HCT116 (cell line): ENCODE measurements around the gene ASB10. TPM values are rescaled to one million over a fixed set of nuclear protein-coding genes. Genes with fewer than 3 reads are reported as not detected.

Experiments used
- ATAC-seq: fragments of 200-7000 bp; cut with Tn5 transposase; 2 replicates; pipeline ENCODE4 v1.9.1; 2020; ENCODE audit warnings: mild to moderate bottlenecking, moderate library complexity
- BruUV-seq: library from RNA; stranded (reverse); fragments of 400-500 nt; replicated peaks from 2 replicates; lab custom pipeline; 2021; lab: Mats Ljungman, UMichigan
- CTCF ChIA-PET: fragments of 300-600 bp; sonication (Branson Sonifier 250); formaldehyde crosslinking; loops from one replicate; lab custom pipeline; 2021; ENCODE audit warnings: antibody characterized with exemption; lab: Charles Lee
- POLR2A ChIA-PET: fragments of 300-600, 350-600 bp; sonication (Branson Sonifier 250); formaldehyde crosslinking; loops from one replicate; lab custom pipeline; 2021; ENCODE audit warnings: antibody characterized with exemption; lab: Charles Lee
- RAD21 ChIA-PET, 2 experiments: fragments of 300-600 bp; sonication (Branson Sonifier 250); formaldehyde crosslinking; loops; one replicate each; lab custom pipeline; 2023; ENCODE audit warnings: low total read pairs in 2 of 2; ENCODE audit not compliant: uncharacterized antibody in 2 of 2, unreplicated experiment in 2 of 2, low non-redundant PET in 1 of 2; lab: Charles Lee
- DNase-seq: peaks from one replicate; pipeline ENCODE4 v3.0.0-alpha.2; 2010; ENCODE audit warnings: low read depth, low spot score
- H2AFZ ChIP-seq: fragments of 200-600 bp; shearing (Covaris generic), sonication (generic); 2 replicates; pipeline ENCODE4 v1.6.1; 2017; ENCODE audit warnings: low read depth, mixed run types, mixed read lengths, antibody characterized with exemption, low read length; ENCODE audit not compliant: poor library complexity, severe bottlenecking
- H3K27ac ChIP-seq: 2 replicates; pipeline ENCODE4 v1.5.1; 2012; ENCODE audit warnings: low read depth, low read length
- H3K27me3 ChIP-seq: fragments of 200-600 bp; sonication (generic); 2 replicates; pipeline ENCODE4 v1.6.1; 2016; ENCODE audit warnings: mixed run types, low read length, mixed read lengths; ENCODE audit not compliant: insufficient read depth
- H3K36me3 ChIP-seq, 2 experiments: fragments of 200-500 bp in 1 of 2; fragments of 200-600 bp in 1 of 2; sonication (Bioruptor generic) in 1 of 2; sonication (generic) in 1 of 2; 2 replicates each; pipeline versions ENCODE4 v1.5.1 to v1.6.1; 2014 to 2016; ENCODE audit warnings: low read length in 2 of 2, inconsistent platforms in 1 of 2, mixed read lengths in 1 of 2, mixed run types in 1 of 2; ENCODE audit not compliant: insufficient read depth in 2 of 2, control insufficient read depth in 1 of 2
- H3K4me1 ChIP-seq, 2 experiments: fragments of 200-600 bp in 1 of 2; sonication (generic) in 1 of 2; 2 replicates each; pipeline versions ENCODE4 v1.5.1 to v1.6.1; 2012 to 2017; ENCODE audit warnings: low read length in 2 of 2, inconsistent platforms in 1 of 2, mild to moderate bottlenecking in 1 of 2, mixed read lengths in 1 of 2, mixed run types in 1 of 2, moderate library complexity in 1 of 2; ENCODE audit not compliant: insufficient read depth in 2 of 2, control insufficient read depth in 1 of 2
- H3K4me2 ChIP-seq: fragments of 200-600 bp; sonication (generic); 2 replicates; pipeline ENCODE4 v1.6.1; 2017; ENCODE audit warnings: mixed run types, low read length, mixed read lengths
- H3K4me3 ChIP-seq, 2 experiments: fragments of 200-600 bp in 1 of 2; sonication (generic) in 1 of 2; replicated peaks in 1 of 2; 2 replicates each; pipeline ENCODE4 v1.5.1; 2011 to 2016; ENCODE audit warnings: low read length in 2 of 2, control low read depth in 1 of 2, low read depth in 1 of 2, mild to moderate bottlenecking in 1 of 2, mixed read lengths in 1 of 2, mixed run types in 1 of 2
- H3K79me2 ChIP-seq: fragments of 200-600 bp; sonication (generic); 2 replicates; pipeline ENCODE4 v1.6.1; 2017; ENCODE audit warnings: mild to moderate bottlenecking, mixed run types, low read length, moderate library complexity, mixed read lengths; ENCODE audit not compliant: insufficient read depth
- H3K9ac ChIP-seq: fragments of 200-600 bp; sonication (generic); 2 replicates; pipeline ENCODE4 v1.6.1; 2016; ENCODE audit warnings: low read length, mixed read lengths
- H3K9me2 ChIP-seq: fragments of 200-600 bp; sonication (generic), shearing (Covaris generic); 2 replicates; pipeline ENCODE4 v1.6.1; 2017; ENCODE audit warnings: mixed run types, mild to moderate bottlenecking, moderate library complexity; ENCODE audit not compliant: insufficient read depth
- H3K9me3 ChIP-seq, 2 experiments: fragments of 200-500 bp in 1 of 2; fragments of 200-600 bp in 1 of 2; sonication (Bioruptor generic) in 1 of 2; sonication (generic) in 1 of 2; 2 replicates each; pipeline ENCODE4 v1.6.1; 2014 to 2017; ENCODE audit warnings: low read length in 2 of 2, mixed read lengths in 2 of 2, inconsistent platforms in 1 of 2, low read depth in 1 of 2, mild to moderate bottlenecking in 1 of 2, mixed run types in 1 of 2, moderate library complexity in 1 of 2; ENCODE audit not compliant: control insufficient read depth in 1 of 2, insufficient read depth in 1 of 2
- H4K20me1 ChIP-seq: fragments of 200-600 bp; sonication (generic), shearing (Covaris generic); 2 replicates; pipeline ENCODE4 v1.6.1; 2017; ENCODE audit warnings: mixed run types, mild to moderate bottlenecking, moderate library complexity; ENCODE audit not compliant: insufficient read depth
- CTCF ChIP-seq, 3 experiments: fragments of 200-600 bp in 1 of 3; sonication (generic) in 1 of 3; IDR thresholded peaks in 2 of 3; conservative IDR thresholded peaks in 1 of 3; 2 replicates each; pipeline ENCODE4 v1.5.1; 2012 to 2017; ENCODE audit warnings: low read depth in 2 of 3, low read length in 2 of 3, antibody characterized with exemption in 1 of 3, borderline replicate concordance in 1 of 3, control low read depth in 1 of 3, mild to moderate bottlenecking in 1 of 3, mixed read lengths in 1 of 3, mixed run types in 1 of 3, moderate library complexity in 1 of 3; ENCODE audit not compliant: insufficient read depth in 1 of 3
- EZH2 ChIP-seq: fragments of 200-600 bp; sonication (generic); IDR thresholded peaks from 2 replicates; pipeline ENCODE4 v1.6.1; 2017; ENCODE audit warnings: antibody characterized with exemption, mixed run types
- EZH2phosphoT487 ChIP-seq: fragments of 200-600 bp; IDR thresholded peaks from 2 replicates; pipeline ENCODE4 v1.6.1; 2018; ENCODE audit warnings: antibody characterized with exemption, borderline replicate concordance
- JUND ChIP-seq: IDR thresholded peaks from 2 replicates; pipeline ENCODE4 v1.6.1; 2012
- RAD21 ChIP-seq: IDR thresholded peaks from 2 replicates; pipeline ENCODE4 v1.6.1; 2012; ENCODE audit warnings: low read depth, mild to moderate bottlenecking
- intact Hi-C: fragments of 100-400 bp; cut with micrococcal nuclease; formaldehyde crosslinking; loops from 2 replicates; pipeline ENCODE4 v1.10.0; 2022
- total RNA-seq: library from RNA; stranded (reverse); gene quantifications from one replicate; pipeline ENCODE4 v1.2.1, GENCODE V29; 2021; ENCODE audit not compliant: unreplicated experiment
- TF ChIP-seq, protein P1 (sequence below): IDR thresholded peaks from 2 replicates; pipeline ENCODE4 v1.6.1; 2012

The ASB10 gene
- total RNA-seq, 1 experiment from 2014 or later, result not detected

DNA sequence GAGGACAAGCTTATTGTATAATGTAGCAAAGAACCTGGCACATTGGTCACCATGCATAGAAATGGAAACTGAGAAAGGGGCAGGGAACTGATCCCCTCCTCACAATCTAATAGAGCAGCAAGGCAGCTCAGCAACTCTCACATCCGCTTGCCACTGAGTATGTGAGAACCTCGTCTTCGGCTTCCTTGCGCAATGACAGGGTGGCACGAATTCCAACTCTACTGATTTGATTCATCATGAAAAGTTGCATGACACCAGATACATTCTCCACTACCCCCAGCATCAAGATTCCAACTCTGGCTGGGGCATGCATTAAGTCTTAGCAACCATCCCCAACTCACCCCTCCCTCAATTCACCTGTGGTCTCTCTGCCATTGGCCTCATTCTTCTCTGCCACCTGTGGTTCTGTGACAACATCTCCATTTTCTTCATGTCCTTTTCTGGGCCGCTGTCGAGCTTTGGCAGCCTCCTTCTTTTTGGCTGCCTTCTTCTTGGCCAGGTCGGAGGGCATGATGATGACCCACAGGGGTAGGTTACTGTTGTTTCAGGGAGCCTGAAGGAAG, 39.0 kb upstream of the ASB10 start:
- RAD21 ChIA-PET, result no interaction called here
- Histone ChIP-seq H3K4me1 (peaks cover 9 to 17% of the 10 kb centered on the region in 2 experiments), H3K4me3 (peak overlapping the region; percentile 76 to 83), H3K27ac (0 out of 2 replicates have a peak overlapping the region, but pooled peaks have one; percentile 66), H3K36me3 (peaks cover 19 to 36% of the 10 kb centered on the region in 2 experiments; a peak in 3 of 4 replicates), H3K9me2 (no peaks in the 10 kb centered on the region), H3K4me2 (peak overlapping the region; percentile 88), H3K9me3 (no peaks in the 10 kb centered on the region), H4K20me1 (no peaks in the 10 kb centered on the region), H3K79me2 (peaks cover 29% of the 10 kb centered on the region), H3K9ac (peak overlapping the region; percentile 90), H2AFZ (no peak overlapping the region)
- no TSS peak for BruUV-seq
- ATAC-seq (no peak), DNase-seq (no peak)
- CTCF ChIA-PET, result no interaction called here
- intact Hi-C loops, result no loop called here
- POLR2A ChIA-PET, result interaction anchor here (1.3 kb wide), 1 partner anchor 51 kb away, joined by 4 read pairs; no protein-coding TSS in a partner anchor
- TF ChIP-seq RAD21, result no peak
- TF ChIP-seq, protein P1, sequence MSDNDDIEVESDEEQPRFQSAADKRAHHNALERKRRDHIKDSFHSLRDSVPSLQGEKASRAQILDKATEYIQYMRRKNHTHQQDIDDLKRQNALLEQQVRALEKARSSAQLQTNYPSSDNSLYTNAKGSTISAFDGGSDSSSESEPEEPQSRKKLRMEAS, result no peak
- no peak for TF ChIP-seq JUND
- TF ChIP-seq, all 23 proteins: peak for 0
- no peaks in the 10 kb centered on the region for H3K27me3 ChIP-seq

DNA sequence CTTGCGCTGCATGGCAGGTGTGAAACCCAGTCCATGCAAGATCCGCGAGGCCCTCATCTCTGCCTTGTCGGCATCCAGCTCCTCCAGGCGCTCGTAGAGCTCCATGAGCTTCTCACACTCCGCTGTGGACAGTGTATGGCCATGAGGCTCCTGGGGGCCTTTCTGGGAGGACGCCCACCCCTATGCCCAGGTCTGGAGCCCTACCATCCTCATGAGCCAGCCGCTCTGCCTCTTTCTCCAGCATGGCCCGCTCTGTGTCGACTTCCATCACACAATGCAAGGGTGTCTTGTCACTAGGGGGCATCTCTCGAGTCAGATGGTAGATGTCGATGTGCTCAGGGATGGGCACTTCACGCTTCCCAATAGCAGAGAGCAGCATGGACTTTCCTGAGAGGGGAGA, 36.7 kb upstream of the ASB10 start:
- peaks cover 9 to 16% of the 10 kb centered on the region in 2 experiments for H3K4me1 ChIP-seq
- POLR2A ChIA-PET, result no interaction called here
- no peaks in the 10 kb centered on the region for H3K9me3 ChIP-seq
- no peak overlapping the region for H3K27ac ChIP-seq
- no peaks in the 10 kb centered on the region for H3K9me2 ChIP-seq
- DNase-seq (no peak), ATAC-seq (no peak)
- H3K27me3 ChIP-seq, result no peaks in the 10 kb centered on the region
- TF ChIP-seq EZH2, result no peak
- no peak for TF ChIP-seq EZH2phosphoT487
- TF ChIP-seq CTCF (IDR thresholded peaks at IDR 0.05 in 2 of 3, conservative IDR thresholded peaks at IDR 0.05 in 1 of 3; ENCODE audit: borderline replicate concordance in 1 of 3, insufficient read depth in 1 of 3, low read depth in 2 of 3, low read length in 2 of 3), result 0 out of 6 replicates have a peak, but pooled peaks of 1 of the 3 experiments have one; percentile 9
- intact Hi-C loops, result no loop called here
- CTCF ChIA-PET, result no interaction called here
- peaks cover 29 to 50% of the 10 kb centered on the region in 2 experiments for H3K36me3 ChIP-seq
- no peaks in the 10 kb centered on the region for H4K20me1 ChIP-seq
- H3K79me2 ChIP-seq, result peaks cover 29% of the 10 kb centered on the region
- no peak overlapping the region for H2AFZ ChIP-seq
- H3K4me2 ChIP-seq, result no peak overlapping the region
- no TSS peak for BruUV-seq
- RAD21 ChIA-PET, result no interaction called here
- no peak overlapping the region for H3K4me3 ChIP-seq
- H3K9ac ChIP-seq, result no peak overlapping the region
